ENCODE data around the gene AMIGO3. TPM values are rescaled to one million over a fixed set of nuclear protein-coding genes. Genes with fewer than 3 reads are reported as not detected.

AMIGO3 gene
- total and polyA plus RNA-seq, 7 donors = 0.46 to 1.2 (median 0.77) TPM; not detected in 3

GRCh38 chr3:49727924-49728361, 8.5 kb upstream of the AMIGO3 start:
- TF ChIP-seq POLR2A (IDR thresholded peaks at IDR 0.05) = no peak
- TF ChIP-seq CTCF (IDR thresholded peaks at IDR 0.05) = no peak
- TF ChIP-seq EP300 (IDR thresholded peaks at IDR 0.05) = no peak
- TF ChIP-seq POLR2AphosphoS5 (IDR thresholded peaks at IDR 0.05) = no peak
- Histone ChIP-seq H3K4me1 (peaks cover 0 to 18% (median 13%) of the 10 kb centered on the region in 4 donors), H3K27me3 (no peaks in the 10 kb centered on the region), H3K4me3 (no peak overlapping the region), H3K36me3 (peaks cover 20 to 68% (median 42%) of the 10 kb centered on the region in 4 donors), H3K9me3 (no peaks in the 10 kb centered on the region), H3K27ac (no peak overlapping the region)
- DNase-seq = no peak
- 94 to 96% methylated on average over 15 of the region's 15 CpGs for WGBS, 2 donors
- intact Hi-C loops (cut with DNase I) = no loop called here

DNA sequence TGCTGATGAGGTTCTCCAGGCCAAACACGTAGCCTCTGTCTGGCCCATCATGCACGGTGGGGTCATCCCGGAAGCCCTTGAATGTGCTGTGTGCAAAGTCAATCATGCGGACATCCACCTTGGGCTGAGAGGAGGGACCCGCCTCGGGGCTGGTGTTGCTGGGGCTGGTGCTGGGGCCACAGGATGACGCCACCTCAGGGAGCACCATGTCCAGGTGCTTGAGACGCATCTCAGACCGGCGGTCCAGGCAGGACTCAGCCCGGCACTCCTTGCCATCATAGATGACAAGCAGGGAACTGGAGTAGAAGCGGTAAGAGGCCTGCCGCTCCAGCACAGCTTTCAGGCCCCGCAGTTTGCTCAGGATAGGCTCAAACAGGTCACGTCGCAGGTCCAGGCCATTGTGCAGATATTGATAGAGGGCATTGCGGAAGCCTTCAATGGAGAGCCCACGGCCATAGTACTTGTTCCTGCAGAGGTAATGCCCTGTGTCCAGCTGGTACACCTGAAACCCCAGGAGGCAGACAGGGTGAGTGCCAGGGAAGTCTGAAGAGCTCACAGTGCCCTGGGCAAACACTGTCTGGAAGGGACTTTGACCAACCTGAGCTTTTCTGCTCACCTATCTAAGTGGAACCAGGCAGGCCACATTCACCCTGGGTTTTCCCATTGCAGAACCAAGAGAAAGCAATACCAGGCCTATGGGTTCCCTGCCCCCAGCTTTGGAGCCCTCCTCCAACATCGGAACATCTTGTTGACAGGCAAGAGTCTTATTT, 7.9 kb upstream of the AMIGO3 start:
- 90 to 92% methylated on average over 19 of the region's 19 CpGs for WGBS, 2 donors
- Histone ChIP-seq H3K9me3 (no peaks in the 10 kb centered on the region), H3K4me1 (peaks cover 0 to 24% (median 19%) of the 10 kb centered on the region in 4 donors), H3K4me3 (no peak overlapping the region), H3K27ac (no peak overlapping the region), H3K36me3 (peaks cover 20 to 64% (median 36%) of the 10 kb centered on the region in 4 donors), H3K27me3 (no peaks in the 10 kb centered on the region)
- DNase-seq = no peak
- intact Hi-C loops (cut with DNase I) = no loop called here
- no peak for TF ChIP-seq CTCF (IDR thresholded peaks at IDR 0.05)

DNA sequence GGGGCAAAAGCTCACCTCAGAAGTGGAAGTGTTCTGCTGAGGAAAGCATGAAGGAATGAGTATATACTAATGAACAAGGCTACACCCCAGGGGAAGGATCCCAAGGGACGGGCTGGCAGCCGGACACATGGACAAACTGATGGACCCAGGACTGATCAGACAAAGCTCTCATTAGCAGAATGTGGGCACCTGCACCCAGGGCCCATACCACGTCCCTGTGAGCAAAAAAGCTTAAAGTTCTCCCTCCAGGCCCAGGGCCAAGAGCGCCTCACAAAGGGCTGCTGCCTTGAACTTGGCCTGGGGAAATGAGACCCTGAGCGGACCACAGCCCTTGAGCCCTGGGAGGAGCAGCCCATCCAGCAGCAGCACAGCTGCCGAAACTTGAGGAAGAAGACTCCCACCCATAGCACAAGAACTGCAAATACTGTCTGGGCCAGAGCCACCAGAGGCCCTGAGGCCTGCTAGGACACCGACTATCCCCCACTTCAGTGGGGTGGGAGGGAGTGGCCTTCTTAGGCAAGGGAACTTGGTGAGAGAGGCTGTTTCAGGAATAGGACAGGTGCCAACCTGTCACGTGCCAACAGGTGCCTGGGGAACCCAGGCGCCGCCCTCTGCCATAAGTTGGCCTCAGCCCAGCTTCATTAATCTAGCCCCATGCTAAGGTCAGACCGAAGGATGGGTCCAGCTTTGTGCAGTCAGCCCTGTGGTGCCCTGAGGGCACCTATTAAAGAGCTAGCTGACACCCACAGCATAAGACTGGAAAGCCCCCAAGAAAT, 6.6 kb upstream of the AMIGO3 start:
- DNase-seq = no peak
- H3K4me1 ChIP-seq = peaks cover 0 to 31% (median 21%) of the 10 kb centered on the region in 4 donors
- no peak overlapping the region for H3K4me3 ChIP-seq
- H3K36me3 ChIP-seq = peaks cover 20 to 64% (median 32%) of the 10 kb centered on the region in 4 donors
- no peak for TF ChIP-seq POLR2A (IDR thresholded peaks at IDR 0.05)
- H3K9me3 ChIP-seq = no peaks in the 10 kb centered on the region
- whole genome bisulfite sequencing, 2 donors = 55 to 86% methylated on average over 11 of the region's 11 CpGs
- H3K27ac ChIP-seq = peak overlapping the region in 1 of 4 donors; percentile 96
- no peaks in the 10 kb centered on the region for H3K27me3 ChIP-seq
- intact Hi-C loops (cut with DNase I) = no loop called here

DNA sequence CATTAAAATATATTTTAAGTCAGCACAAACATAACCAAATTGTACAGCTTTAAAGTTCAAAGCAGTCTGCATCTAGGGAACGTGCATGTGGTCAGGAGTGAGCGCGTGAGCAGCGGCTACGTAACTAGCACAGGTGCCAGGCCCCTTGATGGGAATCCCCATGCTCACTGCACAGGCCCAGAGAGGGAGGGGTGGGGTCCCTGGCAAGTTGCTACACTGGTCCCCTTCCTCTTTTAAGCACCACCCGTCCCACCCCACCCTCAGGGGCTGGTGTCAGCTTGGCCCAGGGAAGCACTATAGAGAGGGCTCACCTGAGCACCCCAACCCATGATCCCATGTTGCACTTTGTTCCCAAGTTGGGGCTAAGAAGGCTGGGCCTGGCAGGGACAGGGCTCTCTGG, 5.1 kb upstream of the AMIGO3 start:
- Histone ChIP-seq H3K27me3 (no peaks in the 10 kb centered on the region), H3K36me3 (peaks cover 20 to 56% (median 27%) of the 10 kb centered on the region in 4 donors), H3K27ac (peak overlapping the region; percentile 92 to 96 (median 94)), H3K9me3 (no peaks in the 10 kb centered on the region), H3K4me1 (peaks cover 0 to 40% (median 28%) of the 10 kb centered on the region in 4 donors), H3K4me3 (peak overlapping the region; percentile 90 to 99 (median 93))
- TF ChIP-seq EP300 (IDR thresholded peaks at IDR 0.05) = no peak
- no peak for TF ChIP-seq POLR2AphosphoS5 (IDR thresholded peaks at IDR 0.05)
- TF ChIP-seq CTCF (IDR thresholded peaks at IDR 0.05) = no peak
- no peak for TF ChIP-seq POLR2A (IDR thresholded peaks at IDR 0.05)
- peak; percentile 73 for DNase-seq
- intact Hi-C loops (cut with DNase I) = loop anchor here (5.0 kb wide), 1 partner anchor 63 kb away; the partner anchor contains the start of gene IP6K1
- WGBS, 2 donors = 17 to 29% methylated on average over 6 of the region's 6 CpGs
